CD4-positive, alpha-beta T cell treated with Interleukin-17A for 4 hours (primary cell): ENCODE data around the gene AIPL1.
"Not testable (repeated sequence)": the region's sequence is repeated elsewhere in the genome, so short reads cannot be mapped to it uniquely, and the experiment has no call there.

Experiments
- DNase-seq: peaks from one replicate; pipeline ENCODE4 v3.0.0-alpha.2; 2020; ENCODE audit warnings: mixed read lengths

The AIPL1 gene, protein sequence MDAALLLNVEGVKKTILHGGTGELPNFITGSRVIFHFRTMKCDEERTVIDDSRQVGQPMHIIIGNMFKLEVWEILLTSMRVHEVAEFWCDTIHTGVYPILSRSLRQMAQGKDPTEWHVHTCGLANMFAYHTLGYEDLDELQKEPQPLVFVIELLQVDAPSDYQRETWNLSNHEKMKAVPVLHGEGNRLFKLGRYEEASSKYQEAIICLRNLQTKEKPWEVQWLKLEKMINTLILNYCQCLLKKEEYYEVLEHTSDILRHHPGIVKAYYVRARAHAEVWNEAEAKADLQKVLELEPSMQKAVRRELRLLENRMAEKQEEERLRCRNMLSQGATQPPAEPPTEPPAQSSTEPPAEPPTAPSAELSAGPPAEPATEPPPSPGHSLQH

GRCh38 chr17:6435051-6435450 lies at the start of gene AIPL1:
TSS of gene AIPL1 (minus strand) at chr17:6435121. CDS start at chr17:6435104, 17 bp downstream.
- no peak for DNase-seq

DNA sequence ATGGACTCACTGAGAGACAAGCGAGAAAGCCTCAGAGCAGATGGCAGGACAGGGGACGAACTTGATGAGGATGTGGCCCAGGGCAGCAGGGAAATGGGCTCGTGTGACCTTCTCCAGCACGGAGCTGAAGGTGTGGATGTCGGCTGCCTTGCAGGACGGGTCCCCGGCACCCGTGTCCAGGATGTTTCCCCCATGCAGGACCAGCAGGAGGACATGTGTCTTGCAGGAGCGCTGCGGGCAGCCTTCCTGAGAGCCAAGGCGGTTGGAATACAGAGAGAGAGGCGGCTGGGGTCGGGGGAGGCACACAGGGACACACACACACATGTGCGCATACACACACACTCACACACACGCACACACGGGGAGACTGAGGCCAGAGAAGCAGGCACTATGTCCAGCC lies 48.6 kb upstream of the AIPL1 start:
- DNase-seq, result no peak

DNA sequence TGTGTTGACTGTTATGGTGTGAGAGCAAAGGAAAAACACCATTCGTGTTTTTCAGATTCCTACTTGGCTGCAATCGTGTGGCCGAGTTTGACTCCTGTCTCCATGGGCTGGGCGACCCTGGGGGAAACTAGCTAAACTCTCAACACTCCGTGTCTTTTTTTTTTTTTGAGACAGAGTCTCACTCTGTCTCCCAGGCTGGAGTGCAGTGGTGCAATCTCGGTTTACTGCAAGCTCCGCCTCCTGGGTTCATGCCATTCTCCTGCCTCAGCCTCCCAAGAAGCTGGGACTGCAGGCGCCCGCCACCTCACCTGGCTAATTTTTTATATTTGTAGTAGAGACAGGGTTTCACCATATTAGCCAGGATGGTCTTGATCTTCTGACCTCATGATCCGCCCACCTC lies 47.9 kb upstream of the AIPL1 start:
- not testable (repeated sequence) for DNase-seq

GRCh38 chr17:6482105-6482455 lies 47.2 kb upstream of the AIPL1 start:
- no peak for DNase-seq

DNA sequence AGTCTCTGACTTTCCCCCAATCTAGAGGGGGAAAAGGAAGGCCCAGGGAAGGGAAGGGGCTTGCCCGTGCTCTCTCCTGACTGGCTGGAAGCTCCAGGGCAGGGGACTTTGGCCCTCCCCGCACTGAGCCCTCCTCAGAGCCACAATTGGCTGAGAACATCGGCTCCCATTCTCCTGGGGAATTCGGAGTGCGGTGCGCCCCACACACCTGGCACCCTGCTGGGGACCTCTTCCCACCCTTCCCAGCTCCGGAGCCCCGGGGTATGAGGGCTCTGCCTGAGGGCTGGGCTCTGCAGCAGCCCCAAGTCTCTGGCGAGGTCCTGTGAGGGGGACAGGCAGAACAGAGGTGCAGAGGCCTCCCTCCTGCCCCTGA lies 45.4 kb upstream of the AIPL1 start:
- no peak for DNase-seq

GRCh38 chr17:6479622-6480302 lies 44.8 kb upstream of the AIPL1 start:
- no peak for DNase-seq

DNA sequence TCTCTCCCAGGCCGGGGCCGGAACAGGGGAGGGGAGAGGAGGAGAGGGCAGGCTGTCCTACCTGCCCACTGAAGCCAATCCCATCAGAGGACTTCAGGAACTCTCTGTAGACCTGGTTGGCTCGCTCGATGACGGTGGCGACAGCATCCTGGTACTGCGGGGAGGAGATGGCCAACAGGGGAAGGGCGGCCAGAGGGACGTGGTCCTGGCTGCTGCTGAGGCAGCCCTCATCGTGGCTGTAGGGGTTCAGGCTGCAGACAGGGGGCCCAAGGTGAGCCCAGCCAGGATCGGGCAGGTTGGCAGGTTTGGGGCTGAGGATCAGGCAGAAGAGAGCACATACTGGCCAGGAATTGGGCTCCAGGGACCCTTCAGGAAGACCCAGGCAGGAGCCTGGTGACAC lies 43.6 kb upstream of the AIPL1 start:
- DNase-seq, result no peak

DNA sequence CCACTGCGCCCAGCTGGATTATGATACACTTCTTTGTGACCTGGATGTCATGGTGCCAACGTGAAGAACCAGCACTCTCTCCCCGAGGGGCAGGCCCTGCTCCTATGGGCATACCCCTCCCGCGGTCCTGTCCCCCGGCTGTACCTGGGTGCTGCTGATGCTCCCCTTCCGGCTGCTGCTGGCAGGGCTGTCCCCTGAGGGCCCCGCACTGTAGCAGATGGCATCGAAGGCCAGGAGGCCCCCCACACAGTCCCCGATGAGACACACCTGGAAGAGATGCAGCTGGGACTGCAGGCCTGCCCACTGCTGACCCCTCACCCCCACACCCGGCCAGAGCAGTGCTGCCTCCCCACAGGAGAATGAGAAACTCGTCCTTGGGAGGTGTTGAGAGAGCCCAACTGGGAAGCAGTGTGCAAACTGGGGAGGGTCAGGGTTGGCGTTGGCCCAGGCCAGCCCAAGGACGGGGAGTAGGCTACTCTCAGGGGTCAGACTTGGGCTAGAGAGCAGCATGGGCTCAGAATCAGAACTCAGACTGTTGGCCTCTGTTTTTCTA lies 43.0 kb upstream of the AIPL1 start:
- DNase-seq, result no peak

DNA sequence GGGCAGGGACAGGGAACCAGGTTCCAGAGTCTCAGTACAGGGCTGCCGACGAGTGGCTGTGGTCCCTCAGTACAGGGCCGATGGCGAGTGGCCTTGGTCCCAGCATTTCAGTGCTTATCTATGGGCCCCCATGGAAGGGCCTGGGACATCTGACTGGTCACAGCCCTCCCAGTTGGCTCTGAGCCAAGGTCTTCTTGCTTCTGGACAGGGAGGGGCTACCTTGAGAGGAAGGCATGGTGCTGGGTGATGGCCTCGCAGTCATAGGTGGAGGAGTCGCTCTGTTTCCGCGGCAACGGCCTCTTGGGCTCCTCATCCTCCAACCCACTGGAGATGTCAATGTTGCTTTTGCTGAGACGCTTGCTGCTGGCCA lies 41.9 kb upstream of the AIPL1 start:
- DNase-seq, result no peak

GRCh38 chr17:6476076-6476809 lies 41.3 kb upstream of the AIPL1 start:
- no peak for DNase-seq

DNA sequence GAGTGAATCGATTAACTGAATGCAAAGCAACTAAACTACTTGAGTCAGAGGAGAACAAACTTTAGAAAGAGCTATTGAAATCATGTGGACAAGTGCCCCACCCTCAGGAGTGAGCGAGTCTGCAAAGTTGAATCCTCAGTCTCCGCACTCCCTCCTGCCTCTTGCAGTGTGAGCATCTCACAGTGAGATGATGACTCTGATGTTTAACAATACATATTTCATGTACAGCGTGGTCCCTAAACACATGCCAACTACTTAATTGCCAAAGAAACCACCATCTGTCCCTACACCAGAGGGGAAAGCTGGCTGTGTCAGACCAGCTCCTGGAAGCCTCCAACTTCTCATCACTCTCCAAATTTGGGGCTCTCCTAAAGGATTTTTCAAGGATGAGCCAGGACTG lies 40.5 kb upstream of the AIPL1 start:
- DNase-seq, result no peak

DNA sequence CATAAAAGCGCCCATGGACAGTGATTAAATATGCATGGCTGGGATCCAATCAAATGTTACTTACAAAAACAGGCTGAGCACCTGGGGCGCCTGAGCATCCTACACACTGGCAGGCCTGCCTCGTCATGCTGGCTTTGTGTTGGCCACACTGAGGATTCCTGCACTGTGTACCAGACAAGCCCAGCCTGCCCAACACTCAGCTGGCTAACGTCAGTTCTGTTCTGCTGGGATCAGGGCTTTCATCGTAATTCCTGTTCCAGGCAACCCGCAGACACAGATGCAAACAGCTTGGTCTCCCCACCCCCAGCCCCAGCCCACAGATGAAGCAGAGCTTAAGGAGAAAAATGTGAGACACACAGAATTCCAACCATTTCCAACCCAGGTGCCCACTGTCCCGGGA lies 40.0 kb upstream of the AIPL1 start:
- no peak for DNase-seq

DNA sequence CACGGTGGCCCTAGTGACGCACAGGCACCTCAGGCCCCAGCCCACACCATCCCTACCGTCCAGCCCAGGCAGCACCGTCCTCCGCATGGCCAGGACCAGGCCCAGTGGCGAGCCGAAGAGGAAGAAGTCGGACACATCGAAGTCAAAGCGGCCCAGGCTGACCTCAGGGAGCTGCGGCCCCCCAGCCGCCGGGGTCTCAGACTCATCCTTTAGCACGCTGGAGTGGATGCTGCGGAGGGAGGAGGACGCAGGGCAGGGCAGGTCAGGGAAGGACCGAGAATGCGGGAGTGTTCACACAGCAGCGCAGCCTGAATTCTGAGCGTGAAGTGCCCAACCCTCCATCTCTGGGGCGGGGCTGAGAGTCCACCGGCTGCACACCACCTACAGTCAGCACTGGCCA lies 39.5 kb upstream of the AIPL1 start:
- DNase-seq, result no peak

DNA sequence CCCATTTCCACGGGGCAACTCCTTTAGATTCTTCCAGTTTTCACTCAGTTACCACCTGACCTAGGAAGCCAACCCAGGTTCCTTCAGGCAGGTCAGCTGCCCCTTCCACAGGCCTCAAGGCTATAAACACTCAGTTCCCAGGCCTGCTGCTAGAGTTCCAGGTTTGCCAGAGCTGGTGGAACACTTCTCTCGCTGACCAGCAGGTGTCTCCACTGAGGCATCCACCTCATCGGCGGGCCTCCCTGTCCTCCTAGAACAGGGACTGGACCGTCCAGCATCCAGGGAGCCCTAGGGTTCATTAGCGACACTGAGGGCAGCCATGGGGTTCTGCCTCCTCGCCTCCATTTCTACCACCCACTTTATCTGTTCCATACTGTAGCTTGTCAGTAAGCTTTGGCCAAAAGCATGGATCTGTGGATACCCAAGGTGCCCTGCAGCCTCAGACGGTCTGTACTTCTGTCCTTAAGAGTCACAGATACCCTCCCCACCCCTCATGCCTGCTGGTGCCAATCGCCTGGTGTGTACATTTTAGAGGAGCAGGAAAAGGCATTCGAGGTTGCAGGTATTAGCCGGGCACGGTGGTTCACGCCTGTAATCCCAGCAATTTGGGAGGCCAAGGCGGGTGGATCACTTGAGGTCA lies 38.3 kb upstream of the AIPL1 start:
- DNase-seq, result peak; percentile 77

DNA sequence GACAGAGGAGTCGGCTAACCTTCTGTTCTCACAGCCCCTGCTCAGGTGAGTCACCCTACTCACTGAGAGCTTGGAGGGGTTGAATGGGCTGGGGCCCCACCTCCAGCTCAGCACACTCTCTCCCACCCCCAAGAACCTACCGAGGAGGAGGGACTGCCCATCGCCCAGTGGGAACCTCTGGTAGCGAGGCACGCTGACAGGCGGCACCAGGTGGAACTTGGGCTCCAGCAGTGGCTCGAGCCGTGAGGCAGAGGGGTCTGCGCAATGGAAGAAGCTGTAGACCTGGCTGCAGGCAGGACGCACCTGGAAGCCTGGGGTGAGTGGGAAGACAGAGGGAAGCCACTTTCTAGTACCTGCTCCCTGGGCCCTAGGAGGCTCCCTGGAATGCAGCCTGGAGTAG lies 37.6 kb upstream of the AIPL1 start:
- DNase-seq, result no peak

- DNase-seq, result no peak
Observed at GRCh38 chr17:6471531-6472465, 36.9 kb upstream of the AIPL1 start.

GRCh38 chr17:6470751-6471521 lies 36.0 kb upstream of the AIPL1 start:
- DNase-seq, result no peak

DNA sequence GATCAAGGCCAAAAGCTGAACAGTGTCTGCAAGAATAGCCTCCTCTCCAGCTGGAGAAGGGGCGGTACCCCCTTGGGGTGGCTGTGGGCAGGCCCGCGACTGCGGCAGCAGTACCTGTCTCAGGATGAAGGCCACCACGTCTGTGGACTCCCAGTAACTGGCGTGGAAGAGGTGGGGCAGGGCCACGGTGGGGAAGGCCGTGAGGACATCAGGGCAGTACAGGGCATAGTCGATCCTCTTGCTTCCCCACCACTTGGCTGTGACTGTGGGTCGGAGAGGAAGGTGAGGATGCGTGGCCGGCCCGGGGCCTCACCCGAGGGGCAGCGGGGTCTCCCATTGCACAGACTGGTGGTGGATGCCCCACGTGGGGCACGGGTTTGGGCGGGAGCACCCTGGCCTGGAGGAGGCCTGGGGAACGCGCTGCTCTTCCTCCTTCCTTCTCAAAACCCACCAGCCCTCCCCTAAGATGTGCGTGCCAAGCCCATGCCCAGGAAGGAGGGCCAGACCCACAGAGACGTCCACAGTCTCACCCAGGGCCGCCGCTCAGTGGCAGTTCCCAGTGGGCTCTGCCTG lies 35.3 kb upstream of the AIPL1 start:
- DNase-seq, result no peak

GRCh38 chr17:6468051-6468790 lies 33.3 kb upstream of the AIPL1 start:
- DNase-seq, result no peak

GRCh38 chr17:6467567-6467966 lies 32.6 kb upstream of the AIPL1 start:
- DNase-seq, result no peak
